ENCODE data around the gene PRCD. TPM values are rescaled to one million over a fixed set of nuclear protein-coding genes. Genes with fewer than 3 reads are reported as not detected.

The PRCD gene
- total RNA-seq, 1 donor from 2014 or later, result 3.4 TPM

DNA sequence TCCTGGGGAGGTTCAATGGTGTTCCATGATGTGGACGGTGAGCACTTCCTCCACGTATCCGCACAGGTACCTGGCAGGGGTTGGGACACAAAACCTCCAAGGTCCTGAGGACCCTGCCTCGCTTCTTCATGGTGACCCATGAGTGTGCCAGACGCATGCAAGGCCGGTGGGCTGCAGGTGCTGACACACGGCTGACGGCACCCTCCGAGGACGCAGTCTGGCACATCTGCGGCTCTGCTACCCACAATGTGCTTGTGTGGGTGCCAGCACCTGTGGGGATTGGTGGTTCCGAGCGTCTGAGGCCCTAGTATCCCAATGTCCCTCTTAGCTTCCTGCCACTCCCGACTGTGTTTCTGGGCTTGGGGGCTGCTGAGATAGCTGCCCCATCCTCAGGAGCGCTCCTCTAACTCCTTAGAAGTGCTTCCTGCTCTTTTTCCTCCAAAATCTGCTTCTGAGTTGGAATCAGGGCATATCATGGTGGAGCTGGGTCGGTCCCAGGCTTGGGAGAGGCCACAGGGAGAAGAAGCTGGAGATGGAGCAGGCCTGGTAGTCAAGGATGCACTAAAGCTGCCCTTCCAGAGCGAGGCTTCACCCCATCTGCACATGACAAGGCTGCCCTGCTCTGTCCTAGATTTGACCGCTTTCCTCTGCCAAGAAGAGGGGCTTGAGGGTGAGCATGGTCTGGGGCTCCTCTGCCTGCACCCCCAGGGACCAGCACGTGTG lies 3.9 kb upstream of the PRCD start:
- intact Hi-C loops (cut with DNase I), result no loop called here
- DNase-seq (ENCODE audit: missing footprints) (peak; percentile 55), ATAC-seq (no peak)

DNA sequence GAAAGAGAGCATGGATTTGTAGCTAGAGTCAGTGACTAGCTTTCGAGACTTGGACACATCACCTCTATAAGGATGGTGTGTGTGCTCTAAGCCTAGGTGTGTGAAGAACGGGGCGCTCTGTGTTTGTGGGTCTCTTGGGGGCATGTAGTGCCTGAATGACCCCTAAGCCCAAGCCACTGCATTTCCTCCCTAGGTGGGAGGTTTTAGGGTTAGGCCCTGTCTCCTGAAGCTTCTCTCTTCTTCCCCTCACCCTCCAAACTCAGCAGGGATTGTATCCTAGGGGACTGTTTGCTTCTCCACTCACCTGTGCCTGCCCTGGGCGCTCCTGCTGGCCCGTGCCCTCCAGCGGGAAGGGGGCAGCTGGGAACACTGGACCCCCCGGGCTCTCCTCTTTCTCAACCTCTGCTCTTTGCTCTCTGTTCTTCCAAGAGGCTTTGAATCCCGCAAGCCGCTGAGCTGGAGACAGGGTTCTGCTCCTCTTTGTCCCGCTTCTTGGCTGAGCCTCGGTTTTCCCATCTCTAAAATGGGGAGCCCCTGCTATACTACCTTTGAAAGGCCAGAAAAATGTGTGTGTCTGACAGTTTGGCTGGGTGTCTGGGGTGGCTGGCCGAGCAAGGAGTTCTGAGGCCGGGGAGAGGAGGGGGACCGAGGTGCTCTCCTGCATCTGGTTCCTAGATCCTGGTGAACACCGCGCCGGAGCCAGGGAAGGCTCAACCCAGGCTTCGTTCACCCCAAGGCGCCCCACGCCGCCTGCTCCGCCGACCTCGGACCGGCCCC lies 3.1 kb upstream of the PRCD start:
- intact Hi-C loops (cut with DNase I), result no loop called here
- DNase-seq (ENCODE audit: missing footprints) (peak; percentile 34), ATAC-seq (no peak)

DNA sequence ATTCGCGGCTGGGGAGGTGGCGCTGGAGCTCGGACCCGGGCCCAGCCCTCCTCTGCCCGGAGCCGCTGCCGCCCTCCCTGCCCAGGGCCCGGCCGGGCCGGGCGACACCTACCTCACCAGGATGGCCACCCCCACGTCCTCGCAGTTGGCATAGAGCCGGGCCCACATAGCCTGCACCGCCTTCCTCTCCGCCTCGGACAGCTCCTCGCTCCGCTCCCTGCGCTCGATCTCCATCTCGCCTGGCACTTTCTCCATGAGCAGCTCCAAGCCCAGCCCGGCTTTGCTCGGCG lies 2.6 kb upstream of the PRCD start:
- intact Hi-C loops (cut with DNase I), result no loop called here
- DNase-seq (ENCODE audit: missing footprints) (peak; percentile 80), ATAC-seq (no peak)

DNA sequence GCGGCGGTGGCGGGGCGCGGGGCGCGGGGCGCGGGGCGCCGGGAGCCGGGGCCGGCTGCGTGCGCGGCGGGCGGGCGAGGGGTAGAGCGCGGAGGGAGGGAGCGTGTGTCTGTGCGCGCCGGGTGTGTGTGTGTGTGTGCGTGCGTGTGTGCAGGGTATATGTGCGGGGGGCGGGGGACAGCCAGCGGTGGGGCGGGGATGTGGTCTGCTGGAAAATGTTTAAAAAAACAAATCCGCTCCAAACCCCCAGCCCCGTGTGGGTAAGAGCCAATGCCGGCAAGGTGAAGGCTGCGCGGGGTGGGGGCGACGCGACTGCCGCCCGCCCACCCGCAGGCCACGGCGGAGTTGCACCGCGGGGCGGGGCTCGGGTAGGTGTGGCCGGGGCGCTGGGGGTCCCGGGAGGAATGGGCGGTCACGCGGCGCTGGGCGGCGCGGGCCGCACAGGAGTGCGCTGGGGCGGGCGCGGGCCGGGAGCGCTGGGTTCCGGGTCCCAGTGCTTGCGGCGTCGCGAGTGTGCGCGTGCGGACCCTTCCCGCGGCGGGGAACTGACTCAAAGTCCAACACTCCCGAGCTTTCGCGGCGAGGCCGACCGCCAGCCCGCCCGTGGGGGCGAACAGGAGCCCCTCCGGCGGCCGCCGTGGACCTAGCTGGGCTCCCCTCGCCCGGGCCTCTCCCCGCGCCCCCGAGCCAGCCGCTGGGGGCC lies 2.1 kb upstream of the PRCD start, which contains the start of gene CYGB:
TSS of gene CYGB (minus strand) at position 132 of the 703 bp plus-strand sequence. CDS start 167 bp downstream, outside the sequence.
- ATAC-seq, result peak; percentile 76
- intact Hi-C loops (cut with DNase I), result no loop called here
- peak; percentile 74 for DNase-seq (ENCODE audit: missing footprints)

DNA sequence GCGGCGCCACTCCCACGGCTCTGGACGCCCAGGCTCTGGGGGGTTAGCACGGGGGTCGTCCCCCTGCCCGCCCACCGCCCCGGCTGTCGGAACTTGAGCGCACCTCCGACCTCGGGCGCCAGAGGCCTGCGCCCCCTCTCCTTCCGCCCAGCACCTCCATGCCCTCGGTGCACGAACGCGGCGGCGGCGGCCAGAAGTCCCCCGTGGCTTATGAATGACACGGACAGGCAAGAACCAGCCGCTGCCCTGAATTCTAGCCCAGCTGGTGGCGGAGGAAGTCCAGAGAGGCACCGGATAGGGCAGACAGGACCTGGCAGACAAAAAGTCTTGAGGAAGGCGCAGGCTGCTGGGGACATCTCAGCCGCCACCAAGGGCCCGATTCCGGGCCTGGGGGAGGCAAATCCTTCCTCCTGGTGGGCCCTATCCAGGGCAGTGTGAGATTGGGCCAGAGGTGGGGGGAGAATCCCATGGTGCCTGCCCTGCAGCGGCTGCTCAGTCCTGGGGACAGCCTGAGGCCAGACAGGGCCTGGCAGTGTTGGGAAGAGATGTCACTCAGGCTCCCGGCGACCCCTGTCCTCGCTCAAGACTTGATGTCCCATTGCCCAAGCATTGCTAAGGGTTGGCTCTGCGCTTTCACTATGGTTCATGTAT lies 1.4 kb upstream of the PRCD start:
- intact Hi-C loops (cut with DNase I), result no loop called here
- no peak for ATAC-seq

GRCh38 chr17:76538941-76539570 lies 788 bp upstream of the PRCD start:
- ATAC-seq (no peak), DNase-seq (ENCODE audit: missing footprints) (peak; percentile 61)
- intact Hi-C loops (cut with DNase I), result no loop called here

More for the DNA sequence above, 1.4 kb upstream of the PRCD start:
- peak; percentile 69 for DNase-seq (ENCODE audit: missing footprints)

DNA sequence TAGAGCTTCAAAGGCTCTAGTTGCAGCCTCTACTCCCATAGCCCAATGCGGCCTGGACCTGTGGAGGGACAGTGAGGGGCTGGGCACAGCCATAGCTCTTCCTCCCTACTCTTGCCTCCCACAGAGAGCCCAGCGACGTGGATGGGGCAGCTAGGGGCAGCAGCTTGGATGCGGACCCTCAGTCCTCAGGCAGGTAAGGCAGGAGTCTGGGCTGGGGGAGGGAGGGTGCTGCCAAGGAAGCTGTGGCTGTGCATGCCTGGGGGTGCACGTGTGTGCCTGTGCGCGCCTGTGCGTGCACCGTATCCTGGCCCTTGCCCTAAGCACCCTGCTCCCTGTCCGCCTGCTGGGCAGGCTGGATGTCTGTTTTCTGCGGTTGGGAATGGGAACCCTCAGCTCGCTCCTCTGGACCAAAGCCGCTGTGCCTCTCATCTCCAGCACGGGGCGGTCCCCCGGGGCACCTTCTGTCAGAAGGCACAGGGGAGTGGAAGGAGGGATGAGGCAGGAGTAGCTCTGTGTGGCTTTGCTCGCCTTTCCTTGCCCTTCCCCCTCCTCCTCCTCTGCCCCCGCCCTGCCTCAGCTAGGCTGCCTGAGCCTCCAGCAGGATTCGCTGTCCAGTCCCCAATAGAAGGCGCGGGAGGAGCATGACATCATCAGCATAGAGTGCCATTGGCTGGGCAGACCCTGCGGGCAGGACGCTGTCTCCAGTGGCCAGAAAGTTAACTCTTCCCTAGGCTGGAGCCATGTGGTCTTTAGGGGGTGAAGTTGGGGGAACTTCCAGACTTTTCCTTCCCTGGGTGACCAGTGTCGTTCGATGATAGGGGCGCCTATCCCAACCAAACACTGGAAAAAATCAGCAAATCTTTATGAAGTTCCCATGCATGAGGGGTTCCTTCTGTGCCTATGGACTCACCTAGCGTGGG lies 797 bp downstream of the PRCD start:
- peak; percentile 88 for ATAC-seq
- intact Hi-C loops (cut with DNase I), result no loop called here
- DNase-seq (ENCODE audit: missing footprints), result peak; percentile 94

DNA sequence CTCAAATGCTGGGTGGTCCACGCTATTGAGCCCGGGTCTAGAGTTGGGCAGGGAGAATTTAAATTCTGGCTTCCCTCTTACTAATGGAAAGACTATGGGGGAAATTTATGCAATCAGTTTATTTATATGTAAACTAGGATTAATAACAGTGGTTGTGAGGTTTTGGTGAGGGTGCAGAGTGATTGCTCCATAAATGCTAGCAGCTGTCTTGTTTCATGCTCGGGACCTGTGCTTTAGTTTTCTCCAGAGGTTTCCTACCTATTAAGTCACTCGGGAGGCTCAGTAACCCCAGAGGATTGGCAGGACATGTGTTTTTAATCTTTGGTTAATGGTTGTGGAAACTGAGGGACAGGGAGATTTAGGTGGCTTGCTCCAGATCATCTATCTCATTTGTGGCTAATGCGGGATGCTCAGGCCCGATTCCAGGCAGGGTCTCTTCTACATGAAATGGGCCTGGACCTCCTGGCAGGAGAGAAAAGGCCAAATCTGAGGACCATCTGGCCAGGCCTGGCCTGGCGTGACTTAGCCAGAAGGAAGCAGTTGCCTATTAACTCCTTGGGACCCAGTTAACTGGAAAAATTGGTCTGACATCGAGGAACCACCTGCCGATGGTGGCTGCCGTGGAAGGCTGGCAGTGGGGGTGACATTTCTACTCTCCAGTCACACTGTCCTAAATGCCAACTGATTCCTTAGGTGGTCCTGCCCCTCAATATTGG lies 2.1 kb downstream of the PRCD start:
- intact Hi-C loops (cut with DNase I), result no loop called here
- no peak for DNase-seq (ENCODE audit: missing footprints)

GRCh38 chr17:76542566-76542971 lies 2.7 kb downstream of the PRCD start:
- ATAC-seq (no peak), DNase-seq (ENCODE audit: missing footprints) (no peak)
- intact Hi-C loops (cut with DNase I), result no loop called here

More for the DNA sequence above, 2.1 kb downstream of the PRCD start:
- ATAC-seq, result no peak

DNA sequence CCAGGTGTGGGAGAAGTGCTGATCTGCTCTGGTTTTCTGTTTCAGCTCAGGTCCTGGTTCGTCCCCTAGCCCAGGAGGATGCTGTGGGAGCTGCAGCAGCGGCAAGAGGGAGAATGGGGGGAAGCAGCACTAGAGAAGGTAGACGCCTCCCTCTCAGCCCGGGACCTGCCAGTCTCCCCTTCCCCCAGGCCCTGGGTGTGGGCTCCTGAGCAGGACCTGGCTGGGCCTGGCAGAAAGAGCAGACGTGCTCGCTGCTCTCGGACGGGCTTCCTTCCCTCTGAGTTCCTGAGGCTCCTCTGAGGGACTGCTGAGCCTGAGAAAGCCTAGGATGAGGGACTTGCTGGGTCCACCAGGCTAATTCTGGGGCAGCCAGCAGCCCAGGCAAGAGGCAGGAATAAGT lies 3.1 kb downstream of the PRCD start:
- no peak for DNase-seq (ENCODE audit: missing footprints)
- intact Hi-C loops (cut with DNase I), result no loop called here
- no peak for ATAC-seq

- DNase-seq (ENCODE audit: missing footprints) (no peak), ATAC-seq (no peak)
- intact Hi-C loops (cut with DNase I), result no loop called here
These were observed 3.6 kb downstream of the PRCD start for GRCh38 chr17:76543482-76543825.

- DNase-seq (ENCODE audit: missing footprints) (no peak), ATAC-seq (peak; percentile 4)
- intact Hi-C loops (cut with DNase I), result no loop called here
These were observed 4.1 kb downstream of the PRCD start for GRCh38 chr17:76543826-76544545.

GRCh38 chr17:76544546-76545365 lies 4.9 kb downstream of the PRCD start:
- intact Hi-C loops (cut with DNase I), result no loop called here
- no peak for DNase-seq (ENCODE audit: missing footprints)
- peak; percentile 63 for ATAC-seq

GRCh38 chr17:76545918-76546555 lies 6.2 kb downstream of the PRCD start:
- DNase-seq (ENCODE audit: missing footprints), result no peak
- intact Hi-C loops (cut with DNase I), result no loop called here
- ATAC-seq, result no peak

DNA sequence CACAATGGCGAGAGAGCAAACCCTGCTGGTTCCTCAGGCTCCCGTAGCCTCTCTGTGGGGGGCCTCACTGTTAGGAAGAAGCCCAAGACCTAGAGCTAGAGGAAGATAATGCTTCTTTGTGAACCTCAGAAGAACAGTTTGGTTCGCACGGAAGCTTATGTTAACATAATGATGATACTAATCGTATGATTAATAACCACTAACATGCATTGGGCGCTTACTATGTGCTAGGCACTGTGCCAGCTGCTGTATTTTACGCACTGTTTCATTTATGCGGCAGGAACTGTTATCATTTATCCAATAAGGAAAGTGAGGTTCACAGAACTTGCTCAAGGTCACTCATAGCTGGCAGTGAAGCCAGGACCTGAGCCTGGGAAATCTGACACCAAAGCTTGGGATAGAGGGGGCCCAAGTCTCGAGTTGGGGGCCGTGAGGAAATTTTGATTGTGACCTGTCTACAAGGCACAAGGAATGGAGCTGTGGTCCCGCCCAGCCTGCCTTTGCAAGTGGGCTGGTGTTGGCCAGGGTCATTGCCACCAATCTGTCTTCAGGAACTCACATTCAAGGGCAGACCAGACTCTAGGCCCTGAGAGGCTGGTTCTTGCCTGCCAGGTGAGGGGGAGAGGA lies 6.8 kb downstream of the PRCD start:
- DNase-seq (ENCODE audit: missing footprints), result no peak
- no peak for ATAC-seq
- intact Hi-C loops (cut with DNase I), result loop anchor here (1.0 kb wide), 1 partner anchor 23 kb away; no protein-coding TSS in a partner anchor

Measured in Right ventricle myocardium inferior (tissue), 1 donor.